Stimulated activated CD8-positive, alpha-beta memory T cell treated with anti-CD3 and anti-CD28 coated beads, Interleukin-12 subunit alpha, Interleukin-12 subunit beta, amount 100 ng/mL, for 24 hours (primary cell): ENCODE measurements around the gene MED29.

ENCODE experiments used
- DNase-seq: peaks from one replicate; pipeline ENCODE4 v3.0.0-alpha.2; 2020; ENCODE audit errors: extremely low read depth

The MED29 gene

GRCh38 chr19:39430675-39431593, 39.8 kb downstream of the MED29 start:
- DNase-seq = no peak

GRCh38 chr19:39432677-39433025, 41.5 kb downstream of the MED29 start:
- no peak for DNase-seq

GRCh38 chr19:39433480-39434079, 42.4 kb downstream of the MED29 start:
- no peak for DNase-seq

- no peak for DNase-seq
Measured at GRCh38 chr19:39434123-39435076, 43.2 kb downstream of the MED29 start.

GRCh38 chr19:39435499-39436349, 44.5 kb downstream of the MED29 start, which contains the start of gene RPS16:
Gene RPS16, minus strand, starts transcription at chr19:39435949. Its CDS starts 54 bp downstream, at chr19:39435895.
- peak; percentile 99 for DNase-seq

GRCh38 chr19:39436350-39436716, 45.2 kb downstream of the MED29 start:
- no peak for DNase-seq

GRCh38 chr19:39438270-39438934, 47.2 kb downstream of the MED29 start:
- no peak for DNase-seq

GRCh38 chr19:39444598-39445195, 53.5 kb downstream of the MED29 start:
- no peak for DNase-seq

- DNase-seq = peak; percentile 94
Measured at GRCh38 chr19:39445196-39446111, 54.3 kb downstream of the MED29 start, which contains the start of gene SUPT5H. Gene SUPT5H, plus strand, starts transcription at chr19:39445582. Its CDS starts 309 bp downstream, at chr19:39445891.

GRCh38 chr19:39446365-39447084, 55.3 kb downstream of the MED29 start:
- DNase-seq = no peak

GRCh38 chr19:39448271-39448670, 57.1 kb downstream of the MED29 start:
- DNase-seq = no peak

GRCh38 chr19:39449116-39449797, 58.1 kb downstream of the MED29 start:
- no peak for DNase-seq
